Trophoblast cell (in vitro differentiated cells and primary cell): ENCODE data around the gene SLC16A8.

Experiments used
- DNase-seq, 2 donors: peaks; one replicate each; pipeline ENCODE4 v3.0.0-alpha.2; 2016
- H2AFZ ChIP-seq: 2 replicates; pipeline ENCODE4 v1.6.1; 2013; ENCODE audit warnings: low read length, moderate library complexity, mild to moderate bottlenecking; ENCODE audit not compliant: insufficient read depth, poor library complexity
- H2AK5ac ChIP-seq: 2 replicates; pipeline ENCODE4 v1.6.1; 2013; ENCODE audit warnings: mild to moderate bottlenecking, low read length
- H2BK120ac ChIP-seq: 2 replicates; pipeline ENCODE4 v1.6.1; 2013; ENCODE audit warnings: low read length, mild to moderate bottlenecking, moderate library complexity; ENCODE audit not compliant: insufficient read depth, poor library complexity
- H2BK12ac ChIP-seq: 2 replicates; pipeline ENCODE4 v1.6.1; 2013; ENCODE audit warnings: mild to moderate bottlenecking, low read length, moderate library complexity
- H2BK5ac ChIP-seq: 2 replicates; pipeline ENCODE4 v1.6.1; 2013; ENCODE audit warnings: low read length, low read depth, moderate library complexity, mild to moderate bottlenecking; ENCODE audit not compliant: poor library complexity
- H3K14ac ChIP-seq: 2 replicates; pipeline ENCODE4 v1.6.1; 2013; ENCODE audit warnings: mild to moderate bottlenecking, low read length
- H3K18ac ChIP-seq: 2 replicates; pipeline ENCODE4 v1.6.1; 2013; ENCODE audit warnings: mild to moderate bottlenecking, low read length
- H3K23ac ChIP-seq: 2 replicates; pipeline ENCODE4 v1.6.1; 2013; ENCODE audit warnings: low read length
- H3K27ac ChIP-seq: 2 replicates; pipeline ENCODE4 v1.5.1; 2013; ENCODE audit warnings: low read depth, mild to moderate bottlenecking, inconsistent platforms, low read length, moderate library complexity
- H3K27me3 ChIP-seq: 2 replicates; pipeline ENCODE4 v1.6.1; 2013; ENCODE audit warnings: inconsistent platforms, mild to moderate bottlenecking, low read length, moderate library complexity; ENCODE audit not compliant: insufficient read depth
- H3K36me3 ChIP-seq, 2 experiments: 1 replicate in 1 of 2; 2 replicates in 1 of 2; pipeline ENCODE4 v1.6.1; 2013; ENCODE audit warnings: low read length in 2 of 2, mild to moderate bottlenecking in 2 of 2, moderate library complexity in 1 of 2; ENCODE audit not compliant: insufficient read depth in 2 of 2, control insufficient read depth in 1 of 2
- H3K4ac ChIP-seq: 2 replicates; pipeline ENCODE4 v1.6.1; 2013; ENCODE audit warnings: low read depth, mild to moderate bottlenecking, low read length, moderate library complexity
- H3K4me1 ChIP-seq, 2 experiments: 1 replicate in 1 of 2; 2 replicates in 1 of 2; pipeline ENCODE4 v1.6.1; 2013; ENCODE audit warnings: low read length in 2 of 2, mild to moderate bottlenecking in 2 of 2, moderate library complexity in 1 of 2; ENCODE audit not compliant: insufficient read depth in 2 of 2, control insufficient read depth in 1 of 2
- H3K4me2 ChIP-seq: 2 replicates; pipeline ENCODE4 v1.6.1; 2013; ENCODE audit warnings: inconsistent platforms, mild to moderate bottlenecking, low read length, moderate library complexity
- H3K4me3 ChIP-seq: 2 replicates; pipeline ENCODE4 v1.5.1; 2013; ENCODE audit warnings: mild to moderate bottlenecking, low read depth, low read length, inconsistent platforms
- H3K79me1 ChIP-seq: one replicate; pipeline ENCODE4 v1.6.1; 2013; ENCODE audit warnings: low read length
- H3K79me2 ChIP-seq: 2 replicates; pipeline ENCODE4 v1.6.1; 2013; ENCODE audit warnings: low read length, mild to moderate bottlenecking; ENCODE audit not compliant: control insufficient read depth, insufficient read depth, poor library complexity
- H3K9ac ChIP-seq: 2 replicates; pipeline ENCODE4 v1.6.1; 2013; ENCODE audit warnings: mild to moderate bottlenecking, low read length
- H3K9me3 ChIP-seq: 2 replicates; pipeline ENCODE4 v1.6.1; 2013; ENCODE audit warnings: low read depth, mild to moderate bottlenecking, control low read depth, inconsistent platforms, low read length; ENCODE audit not compliant: insufficient read depth
- H4K12ac ChIP-seq: 2 replicates; pipeline ENCODE4 v1.6.1; 2013; ENCODE audit warnings: low read depth, mild to moderate bottlenecking, low read length, moderate library complexity
- H4K8ac ChIP-seq: 2 replicates; pipeline ENCODE4 v1.6.1; 2013; ENCODE audit warnings: low read depth, mild to moderate bottlenecking, low read length, moderate library complexity
- H4K91ac ChIP-seq: one replicate; pipeline ENCODE4 v1.6.1; 2013; ENCODE audit warnings: low read depth, mild to moderate bottlenecking, low read length, moderate library complexity
- WGBS: extraction: QIAGEN DNeasy Blood & Tissue Kit; methylation state at CpG from one replicate; pipeline ENCODE4 v1.1.7; 2013; ENCODE audit warnings: missing lambda C conversion rate; ENCODE audit not compliant: insufficient read length, insufficient coverage; ENCODE audit errors: extremely low coverage; 5-methylcytosine and 5-hydroxymethylcytosine counted together

The SLC16A8 gene

GRCh38 chr22:38089474-38089851 lies 5.5 kb upstream of the SLC16A8 start:
- H3K79me2 ChIP-seq, result no peaks in the 10 kb centered on the region
- H4K12ac ChIP-seq, result no peak overlapping the region
- no peak overlapping the region for H2AK5ac ChIP-seq
- H3K4ac ChIP-seq, result no peak overlapping the region
- no peak overlapping the region for H2BK5ac ChIP-seq
- H3K14ac ChIP-seq, result no peak overlapping the region
- WGBS, result no CpG with 5 or more reads among the region's 34 CpGs
- H3K4me2 ChIP-seq, result peak overlapping the region; percentile 48
- H4K91ac ChIP-seq, result no peak overlapping the region
- no peak overlapping the region for H3K23ac ChIP-seq
- H3K4me3 ChIP-seq, result no peak overlapping the region
- H3K9me3 ChIP-seq, result peaks cover 4% of the 10 kb centered on the region
- H2BK12ac ChIP-seq, result no peak overlapping the region
- H3K18ac ChIP-seq, result no peak overlapping the region
- no peak overlapping the region for H3K27ac ChIP-seq
- H3K4me1 ChIP-seq, result peaks cover 2 to 7% of the 10 kb centered on the region in 2 experiments
- H2AFZ ChIP-seq, result no peak overlapping the region
- H3K9ac ChIP-seq, result no peak overlapping the region
- no peaks in the 10 kb centered on the region for H3K79me1 ChIP-seq
- no peak for DNase-seq
- H3K36me3 ChIP-seq, result no peaks in the 10 kb centered on the region
- H3K27me3 ChIP-seq, result no peaks in the 10 kb centered on the region
- no peak overlapping the region for H4K8ac ChIP-seq
- H2BK120ac ChIP-seq, result no peak overlapping the region

GRCh38 chr22:38088629-38089473 lies 4.9 kb upstream of the SLC16A8 start:
- Histone ChIP-seq H2BK12ac (no peak overlapping the region), H3K27me3 (no peaks in the 10 kb centered on the region), H3K79me2 (no peaks in the 10 kb centered on the region), H2BK5ac (no peak overlapping the region), H3K36me3 (no peaks in the 10 kb centered on the region), H3K4me1 (peaks cover 4 to 12% of the 10 kb centered on the region in 2 experiments), H2AFZ (no peak overlapping the region), H3K9ac (no peak overlapping the region), H2BK120ac (peak overlapping the region; percentile 6), H2AK5ac (no peak overlapping the region), H3K23ac (no peak overlapping the region), H3K18ac (peak overlapping the region; percentile 44), H3K14ac (peak overlapping the region; percentile 26), H3K9me3 (peaks cover 4% of the 10 kb centered on the region), H3K27ac (no peak overlapping the region), H3K4ac (no peak overlapping the region), H3K4me3 (peak overlapping the region; percentile 48), H3K4me2 (peak overlapping the region; percentile 59), H4K12ac (no peak overlapping the region), H4K8ac (peak overlapping the region; percentile 30), H3K79me1 (no peaks in the 10 kb centered on the region), H4K91ac (no peak overlapping the region)
- WGBS, result no CpG with 5 or more reads among the region's 85 CpGs
- DNase-seq, result peak in 1 of 2 donors; percentile 21

GRCh38 chr22:38087855-38088254 lies 3.9 kb upstream of the SLC16A8 start:
- no peak overlapping the region for H4K12ac ChIP-seq
- H3K4me3 ChIP-seq, result peak overlapping the region; percentile 11
- H3K4me1 ChIP-seq, result peaks cover 4 to 13% of the 10 kb centered on the region in 2 experiments
- no peak overlapping the region for H3K4ac ChIP-seq
- no peaks in the 10 kb centered on the region for H3K27me3 ChIP-seq
- no peak overlapping the region for H4K8ac ChIP-seq
- H3K79me2 ChIP-seq, result no peaks in the 10 kb centered on the region
- H3K9me3 ChIP-seq, result peaks cover 4% of the 10 kb centered on the region
- H4K91ac ChIP-seq, result no peak overlapping the region
- no peak overlapping the region for H3K23ac ChIP-seq
- DNase-seq, result no peak
- no peak overlapping the region for H3K14ac ChIP-seq
- H3K27ac ChIP-seq, result no peak overlapping the region
- H2BK5ac ChIP-seq, result no peak overlapping the region
- H2BK12ac ChIP-seq, result no peak overlapping the region
- no peak overlapping the region for H2AK5ac ChIP-seq
- H3K9ac ChIP-seq, result no peak overlapping the region
- H3K18ac ChIP-seq, result no peak overlapping the region
- no peak overlapping the region for H3K4me2 ChIP-seq
- no peak overlapping the region for H2BK120ac ChIP-seq
- H3K79me1 ChIP-seq, result no peaks in the 10 kb centered on the region
- H3K36me3 ChIP-seq, result no peaks in the 10 kb centered on the region
- no peak overlapping the region for H2AFZ ChIP-seq
- WGBS, result no CpG with 5 or more reads among the region's 12 CpGs

- Histone ChIP-seq H3K14ac (no peak overlapping the region), H3K4me1 (peaks cover 6 to 14% of the 10 kb centered on the region in 2 experiments), H3K9me3 (peaks cover 4% of the 10 kb centered on the region), H3K27ac (no peak overlapping the region), H4K12ac (no peak overlapping the region), H2BK120ac (no peak overlapping the region), H3K79me1 (no peaks in the 10 kb centered on the region), H3K9ac (no peak overlapping the region), H3K79me2 (no peaks in the 10 kb centered on the region), H2AK5ac (no peak overlapping the region), H3K36me3 (no peaks in the 10 kb centered on the region), H4K91ac (no peak overlapping the region), H3K27me3 (peaks cover 2% of the 10 kb centered on the region), H2AFZ (no peak overlapping the region), H3K4me2 (no peak overlapping the region), H4K8ac (no peak overlapping the region), H2BK12ac (no peak overlapping the region), H3K18ac (no peak overlapping the region), H2BK5ac (no peak overlapping the region), H3K4ac (no peak overlapping the region), H3K23ac (no peak overlapping the region), H3K4me3 (no peak overlapping the region)
- no peak for DNase-seq
- no CpG with 5 or more reads among the region's 13 CpGs for WGBS
These were observed 3.0 kb upstream of the SLC16A8 start for GRCh38 chr22:38086942-38087341.
